ENCODE measurements around the gene RBM15. TPM values are rescaled to one million over a fixed set of nuclear protein-coding genes. Genes with fewer than 3 reads are reported as not detected.
A peak's percentile ranks its signal among the peaks of the same experiment; 100 is the strongest.

RBM15 gene
- total RNA-seq, 3 donors from 2014 or later (not counting 1 experiment from before 2014, with no cell fraction given) = 81.8 to 109 (median 87.0) TPM

DNA sequence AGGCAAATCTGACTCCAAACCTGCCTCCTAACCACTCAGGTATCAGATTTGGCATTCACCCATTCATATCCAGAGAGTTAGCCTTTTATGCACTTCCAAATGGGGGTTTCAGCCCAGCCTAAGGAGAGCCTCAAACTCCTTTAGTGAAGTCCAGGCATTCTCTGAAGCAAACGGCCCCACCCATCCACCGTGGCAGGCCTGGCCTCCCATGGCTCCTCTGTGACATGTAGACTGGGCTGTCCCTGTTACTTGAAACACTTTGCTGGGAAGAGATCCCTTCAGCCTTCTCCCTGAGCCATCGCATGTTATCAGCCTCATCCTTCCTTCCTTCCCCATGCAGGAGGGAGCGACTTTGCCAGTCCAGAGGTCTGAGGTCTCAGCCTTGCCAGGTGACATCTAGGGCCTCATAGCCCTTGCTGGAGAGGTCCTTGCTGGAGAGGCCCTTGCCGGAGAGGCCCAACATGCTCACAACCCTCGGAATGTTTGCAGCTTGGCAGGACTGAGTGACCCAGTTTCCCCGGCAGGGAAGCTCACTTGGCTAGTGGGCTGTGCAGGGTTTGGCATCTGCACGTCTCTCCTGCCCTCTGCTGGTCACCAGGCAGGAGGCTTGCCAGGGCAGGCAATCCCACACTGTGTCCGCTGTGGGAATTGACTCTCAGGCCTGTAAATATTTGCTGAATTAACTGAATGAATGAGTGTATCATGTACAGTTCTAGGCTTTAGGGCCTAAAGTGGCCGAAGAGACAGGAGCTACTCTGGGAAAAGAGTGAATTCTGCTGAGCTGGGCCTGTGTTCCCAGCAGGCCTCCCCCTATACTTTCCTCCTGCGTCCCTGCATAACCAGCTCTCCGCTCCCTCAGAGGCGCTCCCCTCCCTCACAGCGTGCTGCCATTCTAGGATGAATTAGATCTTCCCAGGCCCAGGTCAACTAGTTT, 26.7 kb upstream of the RBM15 start:
- Mint-ChIP-seq H3K4me1 (no peaks in the 10 kb centered on the region), H3K4me3 (no peak overlapping the region), H3K9me3 (no peaks in the 10 kb centered on the region), H3K27ac (no peak overlapping the region), H3K36me3 (no peaks in the 10 kb centered on the region), H3K27me3 (ENCODE audit: low read depth in 2 of 2) (no peaks in the 10 kb centered on the region)
- ATAC-seq (peak; percentile 85 to 98 (median 98)), DNase-seq (peak; percentile 57 to 87)
- no peaks in the 10 kb centered on the region for H3K9me3 ChIP-seq (ENCODE audit: control insufficient read depth, insufficient read depth, low read length)
- H3K27me3 ChIP-seq (ENCODE audit: control insufficient read depth, insufficient read depth, low read length) = no peaks in the 10 kb centered on the region
- peaks cover 4% of the 10 kb centered on the region for H3K4me1 ChIP-seq (ENCODE audit: control insufficient read depth, insufficient read depth, low read length)
- no peak overlapping the region for H3K4me3 ChIP-seq (ENCODE audit: low read length)
- TF ChIP-seq CTCF (IDR thresholded peaks at IDR 0.05) = peak; percentile 93
- WGBS (ENCODE audit: insufficient coverage) = 51% methylated on average over 14 of the region's 14 CpGs
- H3K27ac ChIP-seq (ENCODE audit: low read length) = no peak overlapping the region
- intact Hi-C loops (cut with micrococcal nuclease) = loop anchor here (1.0 to 2.0 kb wide), 3 partner anchors 105 to 146 kb away; no protein-coding TSS in a partner anchor
- no peaks in the 10 kb centered on the region for H3K36me3 ChIP-seq (ENCODE audit: control insufficient read depth, insufficient read depth, low read length)

DNA sequence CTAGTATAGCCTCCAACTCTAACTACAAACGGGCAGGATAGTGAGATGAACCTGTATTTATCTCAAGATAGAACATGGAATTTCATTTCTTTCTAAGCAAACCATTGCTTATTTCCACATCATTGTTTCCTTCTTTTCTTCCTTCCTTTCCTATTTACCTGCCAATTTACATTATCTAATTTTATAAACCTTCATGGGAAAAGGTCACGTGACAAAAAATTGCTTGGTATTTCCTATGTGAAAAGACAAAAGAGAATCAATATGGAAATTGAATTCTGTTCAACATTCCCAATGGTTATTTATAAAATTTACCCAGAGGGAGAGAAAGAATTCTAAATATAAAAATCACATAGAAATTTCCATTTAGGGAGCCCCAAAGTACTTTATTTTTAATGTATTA, 22.4 kb upstream of the RBM15 start:
- WGBS (ENCODE audit: insufficient coverage) = 100% methylated on average over 1 of the region's 2 CpGs
- ATAC-seq = no peak

GRCh38 chr1:110318046-110318445, 21.1 kb upstream of the RBM15 start:
- DNase-seq (no peak), ATAC-seq (no peak)
- no peak overlapping the region for H3K27ac ChIP-seq (ENCODE audit: low read length)
- H3K27me3 ChIP-seq (ENCODE audit: control insufficient read depth, insufficient read depth, low read length) = no peaks in the 10 kb centered on the region
- intact Hi-C loops (cut with micrococcal nuclease) = no loop called here
- TF ChIP-seq CTCF (IDR thresholded peaks at IDR 0.05) = no peak
- Mint-ChIP-seq H3K9me3 (no peaks in the 10 kb centered on the region), H3K27ac (no peak overlapping the region), H3K36me3 (no peaks in the 10 kb centered on the region), H3K4me1 (no peaks in the 10 kb centered on the region), H3K4me3 (no peak overlapping the region), H3K27me3 (ENCODE audit: low read depth in 2 of 2) (no peaks in the 10 kb centered on the region)
- H3K9me3 ChIP-seq (ENCODE audit: control insufficient read depth, insufficient read depth, low read length) = no peaks in the 10 kb centered on the region
- no peak overlapping the region for H3K4me3 ChIP-seq (ENCODE audit: low read length)
- 86% methylated on average over 4 of the region's 4 CpGs for WGBS (ENCODE audit: insufficient coverage)
- no peaks in the 10 kb centered on the region for H3K4me1 ChIP-seq (ENCODE audit: control insufficient read depth, insufficient read depth, low read length)
- H3K36me3 ChIP-seq (ENCODE audit: control insufficient read depth, insufficient read depth, low read length) = no peaks in the 10 kb centered on the region

More for the DNA sequence above, 22.4 kb upstream of the RBM15 start:
- intact Hi-C loops (cut with micrococcal nuclease) = no loop called here
- Histone ChIP-seq H3K4me1 (ENCODE audit: control insufficient read depth, insufficient read depth, low read length) (peaks cover 4% of the 10 kb centered on the region), H3K36me3 (ENCODE audit: control insufficient read depth, insufficient read depth, low read length) (no peaks in the 10 kb centered on the region), H3K4me3 (ENCODE audit: low read length) (no peak overlapping the region), H3K9me3 (ENCODE audit: control insufficient read depth, insufficient read depth, low read length) (no peaks in the 10 kb centered on the region), H3K27me3 (ENCODE audit: control insufficient read depth, insufficient read depth, low read length) (no peaks in the 10 kb centered on the region), H3K27ac (ENCODE audit: low read length) (no peak overlapping the region)
- H3K4me1 Mint-ChIP-seq = no peaks in the 10 kb centered on the region
- H3K27ac Mint-ChIP-seq = no peak overlapping the region
- no peaks in the 10 kb centered on the region for H3K27me3 Mint-ChIP-seq (ENCODE audit: low read depth in 2 of 2)
- H3K4me3 Mint-ChIP-seq = no peak overlapping the region
- no peak for DNase-seq
- H3K9me3 Mint-ChIP-seq = no peaks in the 10 kb centered on the region
- no peaks in the 10 kb centered on the region for H3K36me3 Mint-ChIP-seq
- no peak for TF ChIP-seq CTCF (IDR thresholded peaks at IDR 0.05)

Data from natural killer cell (primary cell).